Measurements from ENCODE around the gene LGALS9.
"Not testable (repeated sequence)": the region's sequence is repeated elsewhere in the genome, so short reads cannot be mapped to it uniquely, and the experiment has no call there.

LGALS9 gene

DNA sequence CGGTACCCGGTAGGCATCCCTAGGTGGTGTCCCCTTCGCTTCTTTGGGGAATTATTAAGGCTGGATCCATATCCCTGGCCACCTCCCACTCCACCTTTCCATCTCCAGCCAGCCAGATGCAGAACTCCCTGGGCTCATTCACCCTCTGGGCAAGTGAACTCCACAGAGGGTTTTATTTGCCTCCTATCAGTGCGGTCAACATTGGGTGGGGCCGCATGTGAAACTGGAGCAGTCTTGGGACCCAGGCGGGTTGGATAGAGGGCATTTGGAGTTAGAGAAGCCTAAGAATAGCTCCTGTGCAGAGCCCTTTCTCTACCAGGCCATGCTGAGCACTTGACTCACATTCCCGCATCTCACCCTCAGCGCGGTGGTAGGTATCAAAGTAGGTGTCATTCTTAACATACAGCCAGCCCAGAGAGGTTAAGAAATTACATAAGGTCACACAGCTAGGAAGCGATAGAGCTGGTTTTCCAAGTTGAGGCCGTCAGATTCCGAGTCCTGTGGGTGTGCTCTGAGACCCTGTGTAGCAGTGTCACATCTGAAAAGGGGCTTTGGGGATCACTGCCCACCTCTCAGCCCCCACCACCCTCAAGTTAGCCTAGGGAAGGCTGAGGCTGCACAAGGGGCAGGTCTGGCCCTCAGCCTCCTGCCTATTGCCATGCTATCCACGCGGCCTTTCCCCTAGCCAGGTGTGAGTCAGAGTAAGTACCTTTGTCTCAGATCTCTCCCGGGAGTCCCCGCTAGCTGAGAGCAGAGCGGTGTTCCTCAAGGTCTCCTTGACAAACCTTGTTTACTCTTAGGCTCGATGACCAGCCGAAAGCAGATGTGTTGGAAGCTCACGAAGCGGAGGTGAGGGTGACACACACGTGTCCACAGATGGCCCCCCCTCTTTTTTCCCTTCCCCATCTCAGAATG, 26.9 kb upstream of the LGALS9 start:
- FAIRE-seq = no peak

DNA sequence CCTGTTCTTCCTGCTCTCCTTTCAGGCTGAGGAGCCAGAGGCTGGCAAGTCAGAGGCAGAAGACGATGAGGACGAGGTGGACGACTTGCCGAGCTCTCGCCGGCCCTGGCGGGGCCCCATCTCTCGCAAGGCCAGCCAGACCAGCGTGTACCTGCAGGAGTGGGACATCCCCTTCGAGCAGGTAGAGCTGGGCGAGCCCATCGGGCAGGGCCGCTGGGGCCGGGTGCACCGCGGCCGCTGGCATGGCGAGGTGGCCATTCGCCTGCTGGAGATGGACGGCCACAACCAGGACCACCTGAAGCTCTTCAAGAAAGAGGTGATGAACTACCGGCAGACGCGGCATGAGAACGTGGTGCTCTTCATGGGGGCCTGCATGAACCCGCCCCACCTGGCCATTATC, 25.6 kb upstream of the LGALS9 start:
- no peak for FAIRE-seq

DNA sequence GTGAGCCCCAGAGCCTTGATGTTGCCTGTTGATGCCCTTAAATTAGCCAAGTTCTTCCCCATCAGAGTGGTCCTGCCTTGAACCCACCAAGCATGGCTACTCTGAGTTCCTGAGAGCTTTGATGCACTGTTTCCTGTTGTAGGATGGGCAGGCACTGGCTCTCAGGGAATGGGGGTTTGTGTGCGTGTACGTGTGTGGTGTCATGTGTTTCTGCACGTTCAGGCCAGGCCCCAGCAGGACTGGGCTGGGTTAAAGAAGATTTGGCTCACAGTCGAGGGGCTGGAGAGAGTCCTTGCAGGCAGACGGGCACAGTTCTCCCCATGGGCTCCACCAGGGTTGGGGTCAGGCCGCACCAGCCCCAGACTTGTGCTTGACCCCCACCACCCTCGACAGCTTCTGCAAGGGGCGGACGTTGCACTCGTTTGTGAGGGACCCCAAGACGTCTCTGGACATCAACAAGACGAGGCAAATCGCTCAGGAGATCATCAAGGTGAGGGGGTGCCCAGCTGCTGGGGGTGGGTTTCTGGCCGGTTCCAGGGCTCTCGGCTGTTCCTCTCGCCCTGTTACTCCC, 23.4 kb upstream of the LGALS9 start:
- no peak for FAIRE-seq

DNA sequence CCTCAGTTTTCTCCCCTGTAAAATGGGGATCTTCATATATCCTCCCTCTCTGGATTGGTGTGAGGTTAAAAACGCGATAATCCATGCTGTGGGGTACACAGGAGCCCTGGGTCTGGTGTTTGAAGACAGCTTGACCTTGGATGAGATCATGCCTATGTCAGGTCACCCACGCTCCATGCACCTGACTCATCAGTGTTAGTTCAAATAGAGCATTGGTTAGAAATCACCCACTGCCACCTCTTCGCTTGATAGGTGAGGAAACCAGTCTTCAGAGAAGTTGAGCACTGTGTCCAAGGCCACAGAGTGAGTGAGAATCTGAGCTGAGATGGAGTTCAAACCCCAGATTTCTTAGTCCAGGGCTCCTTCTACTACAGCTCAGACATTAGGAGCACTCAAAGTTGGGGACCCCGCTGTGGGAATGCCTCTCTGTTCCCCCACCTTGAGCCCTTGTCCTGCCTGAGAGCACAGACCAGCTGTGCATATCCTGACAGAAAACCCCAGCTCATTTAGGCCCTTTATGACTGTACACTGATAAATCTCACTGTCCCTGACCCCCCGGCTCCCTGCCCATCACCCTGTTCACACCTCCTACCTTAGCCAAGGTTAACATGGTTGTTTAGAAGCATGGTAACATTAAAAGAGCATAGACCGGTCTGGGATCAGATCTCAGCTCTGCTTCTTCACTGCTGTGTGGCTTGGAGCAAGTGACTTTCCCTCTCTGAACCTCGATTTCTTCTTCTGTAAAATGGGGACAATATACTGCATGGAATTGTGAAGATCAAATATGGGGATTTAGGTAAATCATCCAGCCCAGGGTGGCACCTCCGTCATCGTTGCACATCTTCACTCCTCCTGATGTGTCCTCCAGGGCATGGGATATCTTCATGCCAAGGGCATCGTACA, 22.4 kb upstream of the LGALS9 start:
- no peak for FAIRE-seq

DNA sequence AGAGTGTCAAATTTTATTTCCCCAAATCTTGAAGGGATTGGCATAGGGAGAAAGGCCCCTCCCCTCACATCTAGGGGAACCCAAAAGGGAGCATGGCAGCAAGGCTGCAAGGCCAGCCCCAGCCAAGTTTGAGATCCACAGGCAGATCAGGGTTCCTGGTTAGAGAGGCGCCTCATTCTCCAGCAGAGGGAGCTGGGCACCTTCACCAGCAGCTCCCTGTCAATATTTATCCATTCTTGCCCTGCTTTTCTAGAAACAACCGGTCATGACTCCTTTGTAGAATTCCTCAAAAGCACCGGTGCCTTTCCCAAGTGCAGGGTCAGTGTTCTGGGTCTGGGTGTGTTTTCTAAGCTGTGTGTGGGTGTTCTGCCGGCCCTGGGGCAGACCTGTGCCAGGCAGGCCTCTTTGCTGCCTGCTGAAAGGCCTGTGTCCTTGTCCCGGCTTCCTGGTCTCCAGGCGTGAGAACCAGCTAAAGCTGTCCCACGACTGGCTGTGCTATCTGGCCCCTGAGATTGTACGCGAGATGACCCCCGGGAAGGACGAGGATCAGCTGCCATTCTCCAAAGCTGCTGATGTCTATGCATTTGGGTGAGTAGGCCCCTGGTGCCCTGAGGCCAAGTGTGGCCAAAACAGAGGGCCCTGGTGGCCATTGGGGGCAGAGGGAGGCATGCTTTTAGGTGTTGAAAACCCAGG, 21.2 kb upstream of the LGALS9 start:
- no peak for FAIRE-seq

DNA sequence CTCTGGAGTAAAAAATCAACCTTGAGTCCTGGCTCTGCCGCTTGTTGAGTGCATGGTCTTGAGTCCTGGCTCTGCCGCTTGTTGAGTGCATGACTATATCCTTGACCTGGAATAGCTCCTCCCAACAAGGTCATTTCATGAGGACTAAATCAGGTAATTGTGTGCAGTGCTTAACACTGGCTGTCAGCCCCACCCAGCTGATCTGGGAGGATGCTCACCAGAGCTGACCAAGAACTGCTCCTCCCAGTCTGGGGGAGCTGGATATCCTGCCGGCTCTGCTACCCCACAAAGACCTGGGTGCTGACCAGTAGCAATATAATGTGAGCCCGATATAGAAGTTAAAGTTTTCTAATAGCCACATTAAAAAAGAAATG, 20.7 kb upstream of the LGALS9 start:
- FAIRE-seq = no peak

DNA sequence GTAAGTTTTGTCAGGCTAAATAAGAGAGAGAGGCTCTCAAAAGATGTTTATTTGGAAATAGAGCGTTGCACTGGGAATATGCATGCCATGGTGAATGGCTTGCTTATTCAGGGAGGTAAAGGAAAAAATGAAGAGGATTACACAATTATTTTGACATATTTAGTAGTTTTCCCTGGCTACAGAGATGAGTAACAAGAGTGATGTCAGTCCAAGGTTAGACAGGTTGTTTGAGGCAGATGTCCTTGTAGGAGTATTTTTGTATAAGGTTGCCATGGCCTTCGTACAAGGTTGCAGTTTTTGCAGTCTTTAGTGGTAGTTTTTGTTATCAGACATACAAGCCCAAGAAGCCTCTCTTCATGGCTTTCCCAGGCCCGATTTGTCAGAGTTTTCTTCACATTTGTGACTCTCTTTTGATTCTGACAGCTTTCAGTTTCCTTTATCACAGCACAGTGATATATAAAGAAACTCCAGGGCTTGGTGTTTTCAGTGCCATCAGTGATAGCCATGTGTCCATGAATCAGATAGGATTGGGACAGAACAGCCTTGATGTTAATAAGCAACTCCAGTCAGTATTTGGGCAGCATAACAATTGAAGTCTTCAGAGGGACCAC, 18.7 kb upstream of the LGALS9 start:
- FAIRE-seq = no peak

DNA sequence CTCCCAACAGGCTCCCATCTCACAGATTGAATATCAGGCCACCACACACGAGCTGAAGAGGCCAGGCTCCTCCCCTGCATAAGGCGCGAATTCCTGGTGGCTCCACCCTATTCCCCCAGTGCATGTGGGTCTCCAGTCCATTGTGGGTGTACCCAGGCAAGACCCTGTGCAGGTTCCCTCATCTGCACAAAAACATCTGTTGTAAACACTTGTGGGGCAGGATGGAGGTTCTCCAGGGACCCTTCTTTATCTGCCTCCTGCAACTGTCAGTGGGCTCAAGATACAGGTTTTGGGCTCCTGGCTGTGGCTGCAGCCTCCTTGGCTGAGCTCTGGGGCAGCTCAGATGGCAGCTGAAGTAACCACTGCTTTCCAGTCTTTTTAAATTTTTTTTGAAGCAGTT, 17.6 kb upstream of the LGALS9 start:
- FAIRE-seq = no peak

DNA sequence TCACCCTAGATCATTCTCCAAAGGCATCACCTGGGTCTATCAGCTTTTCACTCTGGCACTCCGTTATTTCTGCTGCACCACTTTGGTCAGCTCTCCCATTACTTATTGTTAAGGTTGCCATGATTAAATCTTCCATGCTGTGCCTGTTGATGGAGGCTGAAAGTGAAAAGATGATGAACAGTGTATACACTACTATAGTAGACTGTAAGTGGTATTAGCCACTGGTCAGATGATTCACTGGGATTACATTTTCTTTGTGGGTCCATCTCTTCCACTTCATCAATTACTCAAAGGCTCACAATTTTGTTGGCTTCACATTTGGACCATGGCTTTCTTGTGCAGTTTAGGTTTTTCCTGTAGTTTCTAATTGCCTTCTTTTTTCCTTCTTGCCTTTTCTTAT, 15.9 kb upstream of the LGALS9 start:
- FAIRE-seq = no peak

DNA sequence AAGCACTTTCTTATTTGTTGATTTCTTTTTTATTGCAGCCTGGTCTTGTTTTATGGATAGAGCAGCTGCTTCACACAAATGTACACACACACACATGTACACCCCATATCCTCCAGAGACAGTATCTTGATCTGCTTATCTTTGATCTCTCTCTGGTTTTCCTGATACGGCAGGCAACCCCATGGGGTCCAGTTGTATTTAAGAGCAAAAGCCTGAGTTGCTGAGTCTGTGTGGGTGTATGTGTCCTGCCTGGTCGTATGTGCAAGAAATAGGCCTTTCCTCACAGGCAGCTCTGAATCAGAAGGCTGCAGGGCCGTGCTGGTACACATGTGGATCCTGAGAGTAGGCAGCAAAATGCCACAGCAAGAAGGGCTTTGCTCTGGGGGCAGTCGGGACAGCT, 14.6 kb upstream of the LGALS9 start:
- FAIRE-seq = no peak

DNA sequence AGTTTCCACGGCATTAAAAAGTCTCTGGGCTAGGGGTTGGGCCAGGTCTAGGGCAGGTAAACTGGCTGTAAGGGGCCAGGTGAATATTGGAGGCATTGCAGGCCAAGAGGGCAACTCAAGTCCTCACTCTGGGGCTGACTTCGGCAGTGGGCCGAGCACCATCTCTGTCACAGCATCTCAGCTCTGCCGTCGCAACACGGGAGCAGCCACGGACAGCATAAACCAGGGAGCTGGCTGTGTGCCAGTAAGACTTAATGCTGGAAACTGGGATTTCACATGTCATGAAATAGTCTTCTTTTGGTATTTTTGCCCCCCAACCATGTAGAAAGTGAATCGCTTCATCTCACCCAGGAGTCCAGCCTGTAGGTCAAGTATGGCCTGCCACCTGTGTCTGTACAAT, 12.6 kb upstream of the LGALS9 start:
- no peak for FAIRE-seq

DNA sequence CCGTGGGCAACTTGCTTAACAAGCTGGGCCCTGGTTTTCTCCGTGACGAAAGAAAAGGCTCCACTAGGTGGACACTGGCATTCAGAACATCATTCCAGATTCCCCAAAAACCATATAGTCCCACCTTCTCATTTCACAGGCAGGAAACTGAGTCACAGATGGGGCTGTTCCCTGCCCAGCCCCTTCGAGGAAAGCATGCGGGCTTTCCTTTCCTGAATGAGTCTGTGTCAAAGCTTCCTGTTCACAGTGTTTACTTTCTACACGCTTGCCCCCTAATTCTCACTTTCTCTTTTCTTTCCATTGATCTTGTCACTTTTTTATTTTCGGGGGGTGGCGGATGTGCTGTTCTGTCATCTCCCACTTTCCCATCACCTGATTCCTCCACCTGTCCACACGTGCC, 10.3 kb upstream of the LGALS9 start:
- no peak for FAIRE-seq

DNA sequence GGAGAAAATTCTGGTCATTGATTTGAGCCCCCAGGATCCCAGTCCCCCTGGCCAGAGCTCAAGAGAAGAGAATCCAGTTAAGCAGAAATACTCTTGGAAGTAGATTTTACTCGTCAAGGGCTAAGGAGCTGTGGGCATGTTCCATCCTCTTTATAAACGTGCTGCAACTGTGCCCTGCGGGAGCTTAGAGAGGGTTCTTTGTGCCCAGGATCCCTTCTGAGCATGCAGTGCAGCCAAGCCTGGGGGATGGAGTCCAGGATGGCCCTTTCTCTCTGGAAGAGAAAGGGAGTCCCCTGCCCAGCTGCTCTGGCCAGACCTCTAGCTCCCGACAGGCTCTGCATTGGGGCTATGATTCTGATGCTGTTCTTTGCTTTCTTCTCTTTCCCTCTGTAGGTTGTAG, 9.5 kb upstream of the LGALS9 start:
- no peak for FAIRE-seq

DNA sequence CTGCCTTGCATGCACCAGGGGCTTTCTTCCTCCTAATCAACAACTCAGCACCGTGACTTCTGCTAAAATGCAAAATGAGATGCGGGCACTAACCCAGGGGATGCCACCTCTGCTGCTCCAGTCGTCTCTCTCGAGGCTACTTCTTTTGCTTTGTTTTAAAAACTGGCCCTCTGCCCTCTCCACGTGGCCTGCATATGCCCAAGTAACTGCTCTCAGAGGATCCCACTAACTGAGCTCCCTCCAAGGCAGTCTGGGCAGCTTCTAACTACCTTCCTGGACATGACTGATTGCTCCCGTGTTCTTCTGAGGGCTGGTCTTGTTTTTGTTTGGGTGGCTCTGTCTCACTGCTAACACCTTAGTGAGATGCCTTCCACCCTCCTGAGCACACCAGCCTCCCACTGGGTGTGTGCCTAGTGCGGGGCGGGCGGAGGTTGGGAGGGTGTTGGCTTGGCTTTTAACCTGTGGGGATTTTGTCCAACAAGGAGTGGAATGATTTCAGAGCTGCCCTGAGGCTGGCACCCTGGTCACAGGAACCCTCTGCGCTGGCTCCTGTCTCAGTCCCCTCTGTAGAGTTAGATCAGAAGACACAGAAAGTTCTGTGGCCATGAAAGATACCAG, 8.9 kb upstream of the LGALS9 start:
- FAIRE-seq = no peak

DNA sequence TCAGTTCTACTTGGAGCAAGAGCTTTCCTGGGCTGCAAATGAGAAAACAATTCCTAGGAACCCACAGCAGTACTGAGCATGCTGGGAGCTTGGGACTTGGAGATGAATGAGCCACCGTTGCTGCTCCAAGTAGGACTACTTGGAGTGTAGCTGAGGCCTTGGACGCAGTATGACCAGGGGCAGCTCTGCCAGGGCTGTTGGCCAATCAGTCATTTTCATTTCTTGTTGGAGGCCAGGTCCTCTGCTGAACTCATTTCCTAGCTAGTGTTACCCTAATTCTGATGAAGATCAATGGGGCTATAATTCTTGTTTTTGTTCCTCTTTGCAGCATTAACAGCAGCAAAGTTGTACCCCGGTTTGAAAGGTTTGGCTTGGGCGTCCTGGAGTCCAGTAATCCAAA, 8.0 kb upstream of the LGALS9 start:
- FAIRE-seq = no peak

DNA sequence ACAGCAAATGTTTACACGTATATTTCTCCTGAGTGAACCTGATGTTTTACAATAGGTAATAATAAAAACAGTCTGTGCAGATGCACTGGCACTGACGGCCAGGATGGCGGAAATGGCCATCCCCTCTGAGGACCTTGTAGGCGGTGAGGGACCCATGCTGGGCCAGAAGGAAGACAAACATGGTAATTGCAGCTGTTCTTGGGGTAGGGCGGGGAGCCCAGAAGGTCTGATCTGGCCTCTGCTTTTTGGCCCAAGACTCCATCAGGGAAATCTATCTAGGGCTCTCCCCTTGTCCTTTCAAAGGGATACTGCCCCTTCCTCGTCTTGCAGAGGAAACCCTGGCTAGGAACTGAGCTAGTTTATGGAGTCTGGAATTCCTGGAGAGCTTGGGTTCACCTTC, 7.4 kb upstream of the LGALS9 start:
- no peak for FAIRE-seq

DNA sequence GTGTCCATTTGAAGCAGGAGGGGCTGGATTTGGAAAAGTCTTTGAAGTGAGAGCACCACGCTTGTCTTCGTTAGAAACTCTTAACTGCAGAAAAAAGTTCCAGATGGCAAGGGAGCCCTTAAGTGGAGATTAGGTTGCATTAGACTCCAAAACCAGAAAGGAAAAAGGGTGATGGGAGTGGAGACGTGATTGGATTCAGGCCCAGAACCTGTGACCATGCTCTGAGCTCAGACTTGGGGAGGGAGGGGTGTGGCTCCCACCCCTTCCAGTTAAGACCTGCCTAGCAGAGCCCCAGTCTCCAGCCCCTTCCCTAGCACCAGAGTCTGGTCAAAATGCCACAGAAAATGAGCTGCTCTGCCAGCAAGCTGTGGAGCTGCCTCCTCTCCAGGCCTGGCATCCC, 6.4 kb upstream of the LGALS9 start:
- no peak for FAIRE-seq

DNA sequence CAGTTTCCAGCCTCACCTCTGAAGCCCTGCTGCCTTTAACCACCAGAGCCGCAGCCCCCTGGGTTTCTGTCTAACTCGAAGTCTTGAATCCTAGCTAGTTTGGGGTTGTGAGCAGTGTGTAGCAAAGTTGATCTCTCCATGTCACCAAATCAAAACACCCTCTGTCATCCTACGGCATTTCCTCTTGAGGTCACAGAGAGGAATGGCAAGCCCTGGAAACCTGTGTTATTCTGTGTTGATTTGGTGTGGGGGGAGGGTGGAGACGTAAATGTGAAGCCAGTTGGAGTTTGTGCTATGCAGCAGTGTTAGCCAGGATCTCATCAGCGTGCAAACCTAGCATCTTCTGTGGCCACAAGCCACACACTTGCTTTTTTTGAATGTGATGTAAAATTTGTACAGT, 5.1 kb upstream of the LGALS9 start:
- no peak for FAIRE-seq

DNA sequence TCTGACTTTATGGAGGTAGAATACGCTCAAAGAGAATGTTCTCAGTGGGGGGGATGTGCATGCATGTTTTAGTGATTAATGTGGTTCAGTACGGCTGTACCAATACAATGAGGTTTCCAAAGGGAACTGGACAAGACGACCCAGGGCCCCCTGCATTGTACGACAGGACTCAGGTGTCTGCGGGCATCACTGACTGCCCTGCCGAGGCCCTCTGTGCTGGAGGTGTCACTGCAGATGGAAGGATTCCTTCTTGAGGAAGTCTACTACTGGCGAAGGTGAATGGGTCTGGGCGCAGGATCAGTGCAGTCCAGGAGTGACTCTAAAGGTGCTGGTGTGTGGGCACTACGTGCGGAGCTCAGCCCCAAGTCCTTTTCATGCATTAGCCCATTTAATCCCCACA, 3.5 kb upstream of the LGALS9 start:
- no peak for FAIRE-seq

DNA sequence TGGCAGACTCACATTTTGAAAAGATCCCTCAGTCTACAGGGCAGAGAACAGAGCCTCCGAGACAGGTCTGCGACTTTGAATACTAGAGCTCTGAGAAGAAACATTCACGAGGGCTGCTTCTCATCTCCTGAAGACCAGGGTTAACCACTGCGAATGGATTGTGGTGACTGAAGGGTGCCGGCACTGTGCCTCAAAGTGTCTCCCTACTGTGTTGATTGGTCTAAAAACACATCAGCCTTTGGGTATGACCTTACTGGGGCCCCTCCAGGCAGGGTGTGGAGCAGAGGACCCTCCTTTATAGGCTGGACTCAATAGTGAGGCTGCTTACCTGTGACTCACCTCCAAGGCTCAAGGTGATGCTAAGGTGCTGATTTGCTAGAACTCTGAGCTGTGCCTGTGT, 2.6 kb upstream of the LGALS9 start:
- FAIRE-seq = no peak

DNA sequence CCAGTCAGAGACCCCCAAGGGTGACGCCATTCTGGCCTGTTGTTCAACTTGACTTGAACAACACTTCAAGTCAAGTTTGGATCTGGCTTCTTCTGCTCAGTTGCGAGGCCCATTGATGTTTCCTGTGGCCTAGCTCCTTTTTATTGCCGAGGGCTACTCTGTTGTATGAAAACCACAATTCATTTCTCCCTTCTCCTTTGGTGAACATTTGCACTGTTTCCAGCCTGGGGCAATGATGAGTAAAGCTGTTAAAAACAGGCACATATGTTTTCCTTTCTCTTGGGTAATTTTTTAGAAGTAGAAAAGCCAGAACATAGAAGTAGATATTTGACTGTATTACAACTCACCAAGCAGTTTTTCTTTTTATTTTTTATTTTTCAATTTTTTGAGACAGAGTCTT, 1.7 kb upstream of the LGALS9 start:
- FAIRE-seq = not testable (repeated sequence)

DNA sequence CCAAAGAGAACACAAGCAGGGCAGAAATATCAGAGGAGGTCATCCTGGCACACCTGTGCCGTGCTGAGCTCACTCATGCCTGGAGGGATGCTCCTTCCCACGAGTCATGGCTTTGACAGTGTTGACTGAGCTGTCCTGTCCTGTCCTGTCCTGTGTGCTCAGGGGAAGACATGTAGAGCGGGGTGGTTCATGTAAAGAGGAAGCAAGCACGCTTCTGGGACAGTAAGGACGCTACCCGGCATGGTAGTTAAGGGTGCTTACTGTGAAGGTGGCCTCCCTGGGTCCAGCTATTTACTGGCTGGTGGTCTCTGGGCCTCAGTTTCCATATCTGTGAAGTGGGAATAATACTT, 398 bp downstream of the LGALS9 start:
- FAIRE-seq = no peak

All from endometrium (tissue), 2 donors.